ENCODE data around the gene DDX51. TPM values are rescaled to one million over a fixed set of nuclear protein-coding genes. Genes with fewer than 3 reads are reported as not detected.

Gene DDX51
- total and polyA plus RNA-seq, 5 donors = 7.4 to 11.7 (median 10.2) TPM

DNA sequence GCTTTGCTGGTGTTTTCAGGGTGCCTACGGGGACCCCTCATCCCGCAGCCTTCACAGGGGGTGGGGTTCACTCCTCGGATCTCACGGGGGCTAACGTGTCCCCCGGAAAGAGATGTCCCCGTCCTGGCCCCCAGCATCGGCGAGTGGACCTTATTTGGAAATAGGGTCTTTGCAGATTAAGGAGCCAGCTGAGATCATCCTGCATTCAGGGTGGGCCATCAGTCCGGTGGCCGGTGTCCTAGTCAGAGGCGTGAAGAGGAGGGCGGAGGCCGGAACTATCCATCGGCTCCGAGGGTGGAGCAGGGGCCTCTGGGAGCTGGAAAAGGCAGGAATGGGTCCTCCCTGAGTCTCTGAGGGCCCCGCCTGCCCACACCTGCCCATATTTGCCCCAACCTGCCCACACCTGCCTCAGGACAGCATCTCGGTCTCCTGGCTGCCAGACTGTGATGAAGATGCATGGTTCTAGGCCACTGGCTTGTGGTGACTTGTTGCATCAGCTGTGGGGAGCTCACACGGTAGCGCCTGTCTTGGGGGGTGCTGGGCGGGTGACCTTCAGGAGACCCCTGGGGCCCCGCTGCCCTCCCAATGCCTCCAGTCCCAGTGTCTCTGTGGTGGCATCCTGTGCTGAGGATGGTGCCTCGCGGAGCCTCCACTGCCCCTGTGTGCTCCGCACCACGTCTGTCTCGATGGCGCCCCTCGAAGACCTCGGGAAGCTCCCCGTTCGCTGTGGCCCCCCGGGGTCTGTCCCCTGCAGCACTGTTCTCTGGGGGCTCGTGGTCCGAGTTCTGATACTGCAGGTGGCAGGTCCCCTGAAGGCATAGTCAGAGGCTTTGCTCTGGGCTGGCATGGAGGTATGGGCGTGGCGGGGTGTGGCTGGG is 14.8 kb upstream of the DDX51 start:
- H3K27ac ChIP-seq (ENCODE audit: low read length) = no peak overlapping the region
- no peak overlapping the region for H3K4me3 ChIP-seq (ENCODE audit: low read length)
- WGBS = 90% methylated on average over 37 of the region's 37 CpGs
- DNase-seq = peak in 2 of 3 donors; percentile 3 to 46
- no peaks in the 10 kb centered on the region for H3K27me3 ChIP-seq (ENCODE audit: control insufficient read depth, insufficient read depth)
- ATAC-seq = no peak
- H3K4me1 ChIP-seq (ENCODE audit: control insufficient read depth, insufficient read depth, low read length) = no peaks in the 10 kb centered on the region
- intact Hi-C loops (cut with DNase I) = loop anchor here in 2 of 4 donors (10.0 kb wide), 2 partner anchors 256 to 456 kb away; partner anchors contain the start of genes LRCOL1 (in 2 of the 2) and P2RX2 (in 2 of the 2)
- no peaks in the 10 kb centered on the region for H3K9me3 ChIP-seq (ENCODE audit: control insufficient read depth, low read length)

DNA sequence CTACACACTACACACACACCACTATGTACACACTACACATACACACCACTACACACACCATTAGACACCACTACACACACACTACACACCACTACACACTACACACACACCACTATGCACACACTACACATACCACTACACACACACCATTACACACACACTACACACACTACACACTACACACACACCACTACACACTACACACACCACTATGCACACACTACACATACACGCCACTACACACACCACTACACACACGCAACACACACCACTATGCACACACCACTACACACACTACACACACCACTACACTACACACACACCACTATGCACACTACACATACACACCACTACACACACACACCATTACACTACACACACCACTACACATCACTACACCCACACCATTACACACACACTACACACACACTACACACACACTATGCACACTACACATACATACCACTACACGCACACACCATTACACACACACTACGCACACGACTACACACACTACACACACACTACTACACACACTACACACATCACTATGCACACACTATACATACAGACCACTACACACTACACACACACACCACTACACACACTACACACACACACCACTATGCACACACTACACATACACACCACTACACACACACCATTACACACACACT is 13.8 kb upstream of the DDX51 start:
- H3K4me3 ChIP-seq (ENCODE audit: low read length) = no peak overlapping the region
- no peak for DNase-seq
- H3K27ac ChIP-seq (ENCODE audit: low read length) = no peak overlapping the region
- WGBS = 97% methylated on average over 5 of the region's 5 CpGs
- ATAC-seq = no peak
- intact Hi-C loops (cut with DNase I) = loop anchor here in 2 of 4 donors (10.0 kb wide), 2 partner anchors 257 to 457 kb away; partner anchors contain the start of genes LRCOL1 (in 2 of the 2) and P2RX2 (in 2 of the 2)
- H3K4me1 ChIP-seq (ENCODE audit: control insufficient read depth, insufficient read depth, low read length) = no peaks in the 10 kb centered on the region
- H3K9me3 ChIP-seq (ENCODE audit: control insufficient read depth, low read length) = no peaks in the 10 kb centered on the region
- no peaks in the 10 kb centered on the region for H3K27me3 ChIP-seq (ENCODE audit: control insufficient read depth, insufficient read depth)

DNA sequence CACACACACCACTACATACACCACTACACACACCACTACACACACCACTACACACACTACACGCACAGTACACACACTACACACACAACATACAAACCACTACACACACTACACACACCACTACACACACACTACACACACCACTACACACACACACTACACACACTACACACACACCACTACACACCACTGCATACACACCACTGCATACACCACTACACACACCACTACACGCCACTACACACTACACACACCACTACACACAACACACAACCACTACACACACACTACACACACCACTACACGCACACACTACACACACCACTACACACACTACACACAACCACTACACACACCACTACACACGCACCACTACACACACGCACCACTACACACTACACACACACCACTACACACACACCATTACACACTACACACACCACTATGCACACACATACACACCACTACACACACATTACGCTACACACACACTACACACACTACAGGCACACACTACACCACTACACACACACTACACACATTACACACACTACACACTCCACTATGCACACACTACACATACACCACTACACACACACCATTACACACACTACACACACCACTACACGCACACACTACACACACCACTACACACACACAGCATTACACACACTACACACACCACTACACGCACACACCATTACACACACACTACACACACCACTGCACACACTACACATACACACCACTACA is 12.6 kb upstream of the DDX51 start:
- Histone ChIP-seq H3K27me3 (ENCODE audit: control insufficient read depth, insufficient read depth) (no peaks in the 10 kb centered on the region), H3K4me3 (ENCODE audit: low read length) (no peak overlapping the region), H3K27ac (ENCODE audit: low read length) (no peak overlapping the region), H3K9me3 (ENCODE audit: control insufficient read depth, low read length) (no peaks in the 10 kb centered on the region), H3K4me1 (ENCODE audit: control insufficient read depth, insufficient read depth, low read length) (no peaks in the 10 kb centered on the region)
- intact Hi-C loops (cut with DNase I) = loop anchor here in 2 of 4 donors (10.0 kb wide), 2 partner anchors 258 to 458 kb away; partner anchors contain the start of genes LRCOL1 (in 2 of the 2) and P2RX2 (in 2 of the 2)
- 88% methylated on average over 8 of the region's 8 CpGs for WGBS
- DNase-seq (no peak), ATAC-seq (no peak)

DNA sequence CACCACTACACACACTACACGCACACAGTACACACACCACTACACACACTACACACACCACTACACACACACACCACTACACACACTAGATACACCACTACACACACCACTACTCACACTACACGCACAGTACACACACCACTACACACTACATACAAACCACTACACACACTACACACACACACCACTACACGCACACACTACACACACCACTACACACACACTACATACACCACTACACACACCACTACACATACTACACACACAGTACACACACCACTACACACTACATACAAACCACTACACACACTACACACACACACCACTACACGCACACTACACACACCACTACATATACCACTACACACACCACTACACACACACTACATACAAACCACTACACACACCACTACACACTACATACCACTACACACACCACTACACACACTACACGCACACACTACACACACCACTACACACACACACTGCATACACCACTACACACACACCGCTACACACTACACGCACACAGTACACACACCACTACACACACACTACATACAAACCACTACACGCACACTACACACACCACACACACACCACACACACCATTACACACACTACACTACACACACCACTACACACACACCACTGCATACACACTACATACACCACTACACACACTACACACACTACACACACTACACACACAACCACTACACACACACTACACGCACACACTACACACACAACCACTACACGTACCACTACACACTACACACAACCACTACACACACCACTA is 11.9 kb upstream of the DDX51 start:
- intact Hi-C loops (cut with DNase I) = loop anchor here in 2 of 4 donors (10.0 kb wide), 2 partner anchors 259 to 459 kb away; partner anchors contain the start of genes LRCOL1 (in 2 of the 2) and P2RX2 (in 2 of the 2)
- no peak overlapping the region for H3K4me3 ChIP-seq (ENCODE audit: low read length)
- 97% methylated on average over 10 of the region's 10 CpGs for WGBS
- H3K9me3 ChIP-seq (ENCODE audit: control insufficient read depth, low read length) = no peaks in the 10 kb centered on the region
- H3K4me1 ChIP-seq (ENCODE audit: control insufficient read depth, insufficient read depth, low read length) = no peaks in the 10 kb centered on the region
- H3K27ac ChIP-seq (ENCODE audit: low read length) = no peak overlapping the region
- no peaks in the 10 kb centered on the region for H3K27me3 ChIP-seq (ENCODE audit: control insufficient read depth, insufficient read depth)
- no peak for DNase-seq
- no peak for ATAC-seq

DNA sequence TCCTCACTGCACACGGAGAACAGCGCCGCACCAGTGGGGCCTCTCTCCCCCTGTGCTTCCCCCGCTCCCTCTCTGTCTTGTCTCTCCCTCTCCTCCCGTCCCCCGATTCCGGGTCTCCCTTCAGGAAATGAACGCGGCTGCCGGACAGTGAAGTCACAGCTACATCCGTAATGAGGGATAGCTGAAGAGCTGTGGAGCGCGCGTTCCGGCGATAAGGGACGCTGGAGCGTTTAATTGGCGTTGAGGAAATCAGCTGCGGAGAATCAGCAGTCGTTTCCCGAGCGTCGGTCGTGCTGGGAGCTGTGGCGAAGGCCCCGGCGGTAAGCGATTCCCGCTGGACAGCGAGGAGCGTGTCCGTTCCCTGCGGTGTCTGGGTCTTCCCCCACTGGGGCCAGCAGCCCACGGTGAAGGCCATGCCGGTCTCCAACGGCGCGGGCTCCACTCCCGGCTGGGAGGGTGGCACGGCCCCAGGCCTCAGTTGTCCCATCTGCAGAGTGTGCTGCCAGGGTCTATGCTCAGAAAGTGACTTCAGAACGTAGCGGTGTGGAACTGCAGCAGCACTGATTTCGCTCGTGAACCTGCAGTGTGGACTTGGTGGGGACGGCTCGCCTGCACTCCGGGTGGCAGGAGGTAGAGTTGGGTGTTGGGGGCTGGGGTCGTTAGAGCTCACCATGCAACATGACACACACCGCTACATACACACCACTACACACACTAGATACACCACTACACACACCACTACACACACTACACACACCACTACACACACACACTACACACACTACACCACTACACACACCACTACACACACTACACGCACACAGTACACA is 11.0 kb upstream of the DDX51 start:
- Histone ChIP-seq H3K4me1 (ENCODE audit: control insufficient read depth, insufficient read depth, low read length) (no peaks in the 10 kb centered on the region), H3K9me3 (ENCODE audit: control insufficient read depth, low read length) (no peaks in the 10 kb centered on the region), H3K27me3 (ENCODE audit: control insufficient read depth, insufficient read depth) (no peaks in the 10 kb centered on the region), H3K27ac (ENCODE audit: low read length) (no peak overlapping the region), H3K4me3 (ENCODE audit: low read length) (no peak overlapping the region)
- WGBS = 76% methylated on average over 51 of the region's 51 CpGs
- no peak for ATAC-seq
- intact Hi-C loops (cut with DNase I) = loop anchor here in 3 of 4 donors (5.0 to 10.0 kb wide), 3 partner anchors 260 to 460 kb away; partner anchors contain the start of genes LRCOL1 (in 2 of the 3) and P2RX2 (in 2 of the 3)
- peak; percentile 10 to 45 (median 34) for DNase-seq

DNA sequence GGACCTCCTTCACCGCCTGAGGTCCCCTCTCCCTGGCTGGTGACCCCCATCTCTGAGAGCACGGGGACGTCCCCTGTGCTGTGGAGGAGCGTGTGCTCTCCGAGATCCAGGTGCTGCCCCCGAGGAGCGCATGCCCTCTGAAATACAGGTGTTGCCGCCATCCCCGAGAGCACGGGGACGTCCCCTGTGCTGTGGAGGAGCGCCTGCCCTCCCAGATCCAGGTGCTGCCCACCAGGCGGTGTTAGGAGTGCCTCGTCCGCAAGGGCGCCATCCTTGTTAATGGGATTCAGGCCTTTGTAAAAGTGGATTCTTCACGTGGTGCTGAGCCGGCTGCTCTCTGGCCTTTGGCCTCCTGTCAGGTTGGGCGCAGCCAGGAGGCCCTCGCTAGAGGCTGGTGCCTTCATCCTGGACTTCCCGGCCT is 10.2 kb upstream of the DDX51 start:
- ATAC-seq (no peak), DNase-seq (peak in 2 of 3 donors; percentile 13 to 62)
- intact Hi-C loops (cut with DNase I) = loop anchor here in 3 of 4 donors (5.0 to 10.0 kb wide), 3 partner anchors 260 to 460 kb away; partner anchors contain the start of genes LRCOL1 (in 2 of the 3) and P2RX2 (in 2 of the 3)
- Histone ChIP-seq H3K4me1 (ENCODE audit: control insufficient read depth, insufficient read depth, low read length) (no peaks in the 10 kb centered on the region), H3K27me3 (ENCODE audit: control insufficient read depth, insufficient read depth) (no peaks in the 10 kb centered on the region), H3K4me3 (ENCODE audit: low read length) (no peak overlapping the region), H3K27ac (ENCODE audit: low read length) (no peak overlapping the region), H3K9me3 (ENCODE audit: control insufficient read depth, low read length) (no peaks in the 10 kb centered on the region)
- WGBS = 64% methylated on average over 21 of the region's 21 CpGs

DNA sequence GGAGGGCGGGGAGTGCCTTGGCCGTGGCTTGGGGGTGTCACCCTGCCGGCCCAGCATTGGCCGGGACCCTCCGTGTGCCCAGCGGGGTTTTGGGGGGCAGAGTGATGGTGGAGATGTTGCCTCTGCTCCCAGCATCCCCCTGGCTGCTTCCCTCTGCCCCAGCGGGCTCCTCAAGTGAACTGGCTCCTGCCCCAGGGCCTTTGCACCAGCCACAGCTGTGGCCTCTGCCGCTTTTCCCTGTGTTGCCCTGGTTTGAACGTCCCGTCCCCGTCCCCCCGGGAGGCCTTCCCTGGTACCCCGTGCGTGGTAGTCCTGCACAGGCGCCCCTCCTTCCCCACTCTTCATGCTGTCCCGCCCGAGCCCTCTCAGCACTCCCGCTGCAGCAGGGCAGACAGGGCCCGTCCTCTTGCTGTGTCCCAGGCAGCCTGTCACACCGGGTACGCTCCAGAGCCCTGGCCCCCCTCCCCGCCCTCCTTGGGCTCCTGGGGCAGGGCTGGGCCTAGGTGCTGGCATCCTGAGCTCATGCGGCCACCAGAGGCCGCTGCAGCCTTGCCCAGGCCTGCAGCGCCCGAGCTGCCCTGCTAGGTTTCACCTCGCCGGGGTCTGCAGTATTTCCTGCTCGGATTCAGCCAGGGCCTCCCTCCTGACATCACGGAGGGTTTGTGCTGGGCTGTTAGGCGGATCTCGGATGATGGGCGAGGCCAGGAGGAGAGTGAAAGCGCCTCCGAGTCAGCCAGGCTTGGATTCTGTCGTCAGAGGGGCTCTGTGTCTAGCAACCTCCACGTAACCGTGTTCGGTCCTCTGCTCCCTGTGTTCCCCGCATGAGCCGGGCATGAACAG is 9.6 kb upstream of the DDX51 start:
- Histone ChIP-seq H3K27me3 (ENCODE audit: control insufficient read depth, insufficient read depth) (no peaks in the 10 kb centered on the region), H3K27ac (ENCODE audit: low read length) (no peak overlapping the region), H3K9me3 (ENCODE audit: control insufficient read depth, low read length) (no peaks in the 10 kb centered on the region), H3K4me1 (ENCODE audit: control insufficient read depth, insufficient read depth, low read length) (no peaks in the 10 kb centered on the region), H3K4me3 (ENCODE audit: low read length) (no peak overlapping the region)
- peak; percentile 68 to 88 (median 85) for DNase-seq
- 35% methylated on average over 41 of the region's 41 CpGs for WGBS
- peak; percentile 90 to 91 for ATAC-seq
- intact Hi-C loops (cut with DNase I) = loop anchor here in 3 of 4 donors (5.0 to 10.0 kb wide), 3 partner anchors 261 to 461 kb away; partner anchors contain the start of genes LRCOL1 (in 2 of the 3) and P2RX2 (in 2 of the 3)

GRCh38 chr12:132152953-132153352 is 8.8 kb upstream of the DDX51 start:
- peak in 1 of 3 donors; percentile 55 for DNase-seq
- WGBS = 92% methylated on average over 20 of the region's 20 CpGs
- ATAC-seq = no peak
- Histone ChIP-seq H3K27me3 (ENCODE audit: control insufficient read depth, insufficient read depth) (no peaks in the 10 kb centered on the region), H3K4me1 (ENCODE audit: control insufficient read depth, insufficient read depth, low read length) (no peaks in the 10 kb centered on the region), H3K4me3 (ENCODE audit: low read length) (no peak overlapping the region), H3K9me3 (ENCODE audit: control insufficient read depth, low read length) (no peaks in the 10 kb centered on the region), H3K27ac (ENCODE audit: low read length) (no peak overlapping the region)
- intact Hi-C loops (cut with DNase I) = loop anchor here in 3 of 4 donors (5.0 to 10.0 kb wide), 3 partner anchors 262 to 462 kb away; partner anchors contain the start of genes LRCOL1 (in 2 of the 3) and P2RX2 (in 2 of the 3)

Measured in right cardiac atrium (tissue), 5 donors.